DMS 273 (cell line): ENCODE results near the gene MLXIPL.
A peak's percentile ranks its signal among the peaks of the same experiment; 100 is the strongest.
"Not testable (repeated sequence)": the region's sequence is repeated elsewhere in the genome, so short reads cannot be mapped to it uniquely, and the experiment has no call there.

Experiments
- DNase-seq: peaks from one replicate; lab custom pipeline; 2025; ENCODE audit not compliant: unreplicated experiment; lab: John Stamatoyannopoulos, UW

Gene MLXIPL, protein sequence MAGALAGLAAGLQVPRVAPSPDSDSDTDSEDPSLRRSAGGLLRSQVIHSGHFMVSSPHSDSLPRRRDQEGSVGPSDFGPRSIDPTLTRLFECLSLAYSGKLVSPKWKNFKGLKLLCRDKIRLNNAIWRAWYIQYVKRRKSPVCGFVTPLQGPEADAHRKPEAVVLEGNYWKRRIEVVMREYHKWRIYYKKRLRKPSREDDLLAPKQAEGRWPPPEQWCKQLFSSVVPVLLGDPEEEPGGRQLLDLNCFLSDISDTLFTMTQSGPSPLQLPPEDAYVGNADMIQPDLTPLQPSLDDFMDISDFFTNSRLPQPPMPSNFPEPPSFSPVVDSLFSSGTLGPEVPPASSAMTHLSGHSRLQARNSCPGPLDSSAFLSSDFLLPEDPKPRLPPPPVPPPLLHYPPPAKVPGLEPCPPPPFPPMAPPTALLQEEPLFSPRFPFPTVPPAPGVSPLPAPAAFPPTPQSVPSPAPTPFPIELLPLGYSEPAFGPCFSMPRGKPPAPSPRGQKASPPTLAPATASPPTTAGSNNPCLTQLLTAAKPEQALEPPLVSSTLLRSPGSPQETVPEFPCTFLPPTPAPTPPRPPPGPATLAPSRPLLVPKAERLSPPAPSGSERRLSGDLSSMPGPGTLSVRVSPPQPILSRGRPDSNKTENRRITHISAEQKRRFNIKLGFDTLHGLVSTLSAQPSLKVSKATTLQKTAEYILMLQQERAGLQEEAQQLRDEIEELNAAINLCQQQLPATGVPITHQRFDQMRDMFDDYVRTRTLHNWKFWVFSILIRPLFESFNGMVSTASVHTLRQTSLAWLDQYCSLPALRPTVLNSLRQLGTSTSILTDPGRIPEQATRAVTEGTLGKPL

GRCh38 chr7:73623798-73624668, at the start of gene MLXIPL:
MLXIPL (minus strand) TSS chr7:73624522; CDS start chr7:73624492, 30 bp downstream.
- peak; percentile 96 for DNase-seq

- DNase-seq = no peak
Observed at GRCh38 chr7:73671857-73672445, 47.6 kb upstream of the MLXIPL start.

DNA sequence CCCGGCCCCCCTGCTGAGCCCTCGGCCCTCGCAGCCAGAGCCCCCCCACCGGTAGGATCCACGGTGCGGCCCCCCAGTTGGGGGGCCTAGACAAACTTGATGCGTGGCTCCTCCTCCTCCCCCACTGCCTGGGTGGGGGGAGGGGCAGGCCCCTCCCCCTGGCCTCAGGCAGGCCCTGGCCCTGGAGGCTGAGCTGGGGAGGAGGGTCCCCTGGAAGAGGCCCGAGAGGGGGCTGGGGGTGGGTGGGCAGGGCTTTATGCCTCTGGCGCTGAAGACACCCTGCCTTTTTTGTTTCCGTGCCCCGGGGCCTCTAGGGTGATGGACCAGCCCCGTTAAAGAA, 47.0 kb upstream of the MLXIPL start:
- no peak for DNase-seq

DNA sequence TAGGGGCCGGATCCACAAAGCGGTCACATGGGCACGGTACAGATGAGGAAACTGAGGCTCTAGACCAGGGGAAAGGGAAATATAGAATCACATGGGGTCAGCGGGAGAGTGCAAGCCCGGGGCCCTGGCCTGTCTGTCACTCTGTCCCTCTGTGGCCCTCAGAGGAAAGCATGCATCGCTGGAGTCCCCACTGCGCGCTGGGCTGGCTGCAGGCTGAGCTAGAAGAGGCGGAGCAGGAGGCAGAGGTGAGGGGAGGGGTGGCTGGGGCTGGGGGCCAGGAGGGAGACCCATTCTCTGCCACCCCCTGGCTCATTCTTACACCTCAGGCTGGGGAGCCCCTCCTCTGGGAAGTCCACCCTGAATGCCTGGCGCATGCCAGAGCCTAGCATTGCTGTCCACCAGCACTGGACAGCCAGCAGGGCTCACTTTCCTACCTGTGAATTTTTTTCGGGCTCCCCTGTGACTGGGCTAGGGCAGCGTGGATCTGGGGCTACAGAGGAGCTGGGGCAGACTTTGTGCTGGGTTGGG, 45.6 kb upstream of the MLXIPL start:
- no peak for DNase-seq

GRCh38 chr7:73669288-73669701, 45.0 kb upstream of the MLXIPL start:
- no peak for DNase-seq

DNA sequence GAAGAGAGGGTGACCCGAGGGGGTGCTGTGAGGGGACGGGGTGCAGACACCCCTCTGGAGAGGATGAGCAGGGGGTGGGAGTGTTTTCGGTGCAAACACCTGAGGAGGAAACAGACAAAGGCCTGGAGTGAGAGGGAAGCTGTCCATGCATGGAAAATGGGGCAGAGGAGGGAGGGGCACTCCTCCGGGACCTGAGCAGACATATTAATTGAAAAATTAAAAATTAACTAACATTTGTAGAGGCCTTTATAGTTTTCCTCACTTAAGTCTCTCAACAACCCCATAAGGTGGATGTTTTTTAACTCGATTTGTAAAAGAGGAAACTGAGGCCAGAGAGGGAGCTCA, 44.5 kb upstream of the MLXIPL start:
- no peak for DNase-seq

DNA sequence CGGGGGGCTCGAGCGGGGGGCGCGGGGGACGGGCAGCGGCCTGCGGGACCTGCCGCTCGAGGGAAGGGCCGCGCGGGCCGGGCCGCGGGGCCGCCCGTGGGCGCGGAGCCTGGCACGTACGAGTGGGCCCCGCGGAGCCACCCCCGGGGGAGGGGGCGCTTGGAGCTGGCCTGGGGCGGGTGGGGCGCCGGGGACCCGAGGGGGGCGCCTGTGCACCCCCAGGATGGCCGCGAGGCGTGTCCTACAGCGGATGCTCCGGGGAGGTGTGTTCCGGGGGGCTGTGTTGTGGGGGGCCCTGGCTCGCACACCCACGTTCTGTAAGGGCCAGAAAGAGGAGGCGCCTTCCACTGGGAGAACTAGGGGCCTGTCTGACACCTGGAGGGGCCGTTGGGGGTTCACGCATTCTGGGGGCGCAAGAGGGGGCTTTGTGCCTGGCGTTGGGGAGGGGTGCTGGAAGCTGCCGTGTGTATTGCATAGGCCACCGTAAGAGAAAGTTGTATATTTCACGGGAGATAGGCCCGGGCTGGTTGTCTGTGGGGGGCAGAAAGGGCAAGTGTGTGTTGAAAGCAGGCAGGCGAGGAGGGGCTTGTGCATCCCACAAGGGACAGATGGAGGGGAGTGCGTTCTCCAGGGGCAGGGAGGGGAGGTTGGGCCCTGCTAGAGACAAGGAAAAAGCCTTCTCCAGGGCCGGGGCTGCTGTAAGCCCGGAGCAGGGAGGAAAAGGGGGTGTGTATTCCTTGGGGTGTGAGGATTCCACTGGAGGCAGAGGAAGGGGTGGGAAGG, 44.0 kb upstream of the MLXIPL start:
- DNase-seq = peak; percentile 90

DNA sequence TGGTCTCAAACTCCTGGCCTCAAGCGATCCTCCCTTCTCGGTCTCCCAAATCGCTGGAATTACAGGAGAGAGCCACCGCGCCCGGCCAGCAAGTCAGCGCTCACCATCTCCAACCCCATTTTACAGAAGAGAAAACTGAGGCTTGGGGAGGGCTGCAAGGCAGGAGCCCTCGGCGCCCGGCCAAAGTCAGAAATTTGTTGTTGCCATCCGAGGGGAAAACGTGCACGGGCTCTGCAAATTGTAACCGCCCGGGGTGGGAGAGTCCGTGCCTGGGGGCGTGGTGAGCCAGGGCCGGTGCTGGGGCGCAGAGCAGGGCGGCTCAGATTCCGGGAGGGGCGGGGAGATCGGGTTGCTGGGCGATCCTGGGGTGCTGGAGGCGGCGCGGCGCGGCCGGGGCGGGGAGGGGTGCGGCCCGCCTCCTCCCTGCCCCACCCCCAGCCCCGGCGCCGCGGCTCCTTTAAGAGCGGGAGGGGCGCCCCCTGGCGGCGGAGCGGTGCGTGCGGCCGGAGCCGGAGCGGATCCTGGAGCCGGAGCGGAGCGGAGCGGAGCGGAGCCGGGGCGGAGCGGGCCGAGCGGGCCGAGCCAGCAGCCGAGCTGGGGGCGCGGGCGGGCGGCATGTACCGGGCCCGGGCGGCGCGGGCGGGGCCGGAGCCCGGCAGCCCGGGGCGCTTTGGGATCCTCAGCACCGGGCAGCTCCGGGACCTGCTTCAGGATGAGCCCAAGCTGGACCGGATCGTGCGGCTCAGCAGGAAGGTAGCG, 43.2 kb upstream of the MLXIPL start, which contains the start of gene VPS37D:
Gene VPS37D (plus strand): TSS at position 488 of the 759 bp plus-strand sequence. CDS start 128 bp downstream, at position 616.
- peak; percentile 99 for DNase-seq

- no peak for DNase-seq
Observed at GRCh38 chr7:73663033-73663432, 38.7 kb upstream of the MLXIPL start.

DNA sequence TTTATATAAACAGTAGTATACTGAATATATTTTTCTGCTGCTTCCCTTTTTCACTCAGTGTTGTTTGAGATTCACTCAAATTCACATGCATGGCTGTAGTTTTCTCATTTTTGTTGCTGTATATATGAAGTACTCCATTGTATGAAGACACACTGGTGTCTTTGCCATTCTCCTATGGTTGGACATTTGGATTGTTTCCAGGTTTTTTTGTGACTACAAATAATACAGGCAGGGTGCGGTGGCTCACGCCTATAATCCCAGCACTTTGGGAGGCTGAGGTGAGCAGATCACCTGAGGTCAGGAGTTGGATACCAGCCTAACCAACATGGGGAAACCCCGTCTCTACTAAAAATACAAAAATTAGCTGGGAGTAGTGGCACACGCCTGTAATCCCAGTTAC, 36.3 kb upstream of the MLXIPL start:
- not testable (repeated sequence) for DNase-seq

- no peak for DNase-seq
Observed at GRCh38 chr7:73659983-73660382, 35.7 kb upstream of the MLXIPL start.

- not testable (repeated sequence) for DNase-seq
Observed at GRCh38 chr7:73655309-73655708, 31.0 kb upstream of the MLXIPL start.

GRCh38 chr7:73652541-73652949, 28.2 kb upstream of the MLXIPL start:
- DNase-seq = no peak

GRCh38 chr7:73650524-73650923, 26.2 kb upstream of the MLXIPL start:
- DNase-seq = no peak

DNA sequence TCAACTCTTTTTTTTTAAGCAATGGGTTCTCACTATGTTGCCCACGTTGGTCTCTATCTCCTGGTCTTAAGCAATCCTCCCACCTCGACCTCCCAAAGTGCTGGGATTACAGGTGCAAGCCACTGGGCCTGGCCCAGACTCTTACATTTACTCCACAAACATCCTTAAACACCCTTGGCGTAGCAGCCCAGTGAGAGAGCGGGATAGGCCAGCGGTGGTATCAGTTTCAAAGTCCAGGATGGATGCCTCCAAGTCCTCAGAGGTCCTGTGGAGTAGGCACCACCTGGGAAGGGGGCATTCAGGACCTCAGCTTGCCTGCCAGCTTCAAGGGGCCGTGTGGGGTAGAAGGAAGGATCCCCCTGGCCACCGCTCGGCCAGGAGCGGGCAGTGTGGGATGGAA, 25.3 kb upstream of the MLXIPL start:
- DNase-seq = no peak

- no peak for DNase-seq
Observed at GRCh38 chr7:73648593-73649332, 24.4 kb upstream of the MLXIPL start.

GRCh38 chr7:73647725-73648592, 23.6 kb upstream of the MLXIPL start:
- peak; percentile 82 for DNase-seq
